Measurements from ENCODE around the gene AVPR2. TPM values are rescaled to one million over a fixed set of nuclear protein-coding genes. Genes with fewer than 3 reads are reported as not detected.
A peak's percentile ranks its signal among the peaks of the same experiment; 100 is the strongest.

AVPR2 gene
- total RNA-seq, 2 donors from 2014 or later = not detected

- ATAC-seq (ENCODE audit: insufficient number of reproducible peaks, low FRiP score, low read depth) = peak; percentile 4
Measured at GRCh38 chrX:153927672-153927921, 23.1 kb downstream of the AVPR2 start.

GRCh38 chrX:153927922-153928760 is 23.7 kb downstream of the AVPR2 start:
- Histone ChIP-seq H3K27me3 (replicated peaks; ENCODE audit: insufficient read depth) (no peaks in the 10 kb centered on the region), H3K4me1 (ENCODE audit: control insufficient read depth in 1 of 2, low read depth in 2 of 2) (peaks cover 0 to 10% of the 10 kb centered on the region in 2 donors)
- no peak for TF ChIP-seq CTCF (IDR thresholded peaks at IDR 0.05)

More at GRCh38 chrX:153927672-153927921, 23.1 kb downstream of the AVPR2 start:
- Histone ChIP-seq H3K9me3 (no peaks in the 10 kb centered on the region), H3K27ac (peak overlapping the region; percentile 92 to 96), H3K4me3 (peak overlapping the region; percentile 85), H3K36me3 (peaks cover 6% of the 10 kb centered on the region), H3K4me1 (ENCODE audit: control insufficient read depth in 1 of 2, low read depth in 2 of 2) (peaks cover 0 to 10% of the 10 kb centered on the region in 2 donors), H3K27me3 (replicated peaks; ENCODE audit: insufficient read depth) (no peaks in the 10 kb centered on the region)
- no peak for DNase-seq (ENCODE audit: low spot score)
- no peak for TF ChIP-seq CTCF (IDR thresholded peaks at IDR 0.05)

GRCh38 chrX:153928846-153929245 is 24.4 kb downstream of the AVPR2 start:
- Histone ChIP-seq H3K36me3 (peaks cover 6% of the 10 kb centered on the region), H3K27ac (no peak overlapping the region), H3K9me3 (no peaks in the 10 kb centered on the region), H3K4me3 (peak overlapping the region; percentile 42), H3K27me3 (replicated peaks; ENCODE audit: insufficient read depth) (no peaks in the 10 kb centered on the region), H3K4me1 (ENCODE audit: control insufficient read depth in 1 of 2, low read depth in 2 of 2) (peaks cover 0 to 15% of the 10 kb centered on the region in 2 donors)
- TF ChIP-seq CTCF (IDR thresholded peaks at IDR 0.05) = no peak
- ATAC-seq (ENCODE audit: insufficient number of reproducible peaks, low FRiP score, low read depth) = no peak
- no peak for DNase-seq (ENCODE audit: low spot score)

More at GRCh38 chrX:153927922-153928760, 23.7 kb downstream of the AVPR2 start:
- H3K27ac ChIP-seq = peak overlapping the region; percentile 92 to 96
- DNase-seq (ENCODE audit: low spot score) (peak; percentile 76), ATAC-seq (ENCODE audit: insufficient number of reproducible peaks, low FRiP score, low read depth) (peak; percentile 78)
- no peaks in the 10 kb centered on the region for H3K9me3 ChIP-seq
- H3K36me3 ChIP-seq = peaks cover 6% of the 10 kb centered on the region
- peak overlapping the region; percentile 85 for H3K4me3 ChIP-seq

- Histone ChIP-seq H3K27me3 (replicated peaks; ENCODE audit: insufficient read depth) (no peaks in the 10 kb centered on the region), H3K9me3 (no peaks in the 10 kb centered on the region), H3K27ac (no peak overlapping the region), H3K36me3 (peaks cover 6% of the 10 kb centered on the region), H3K4me1 (ENCODE audit: control insufficient read depth in 1 of 2, low read depth in 2 of 2) (peaks cover 3 to 19% of the 10 kb centered on the region in 2 donors), H3K4me3 (no peak overlapping the region)
- DNase-seq (ENCODE audit: low spot score) (no peak), ATAC-seq (ENCODE audit: insufficient number of reproducible peaks, low FRiP score, low read depth) (no peak)
- no peak for TF ChIP-seq CTCF (IDR thresholded peaks at IDR 0.05)
Measured at GRCh38 chrX:153929576-153929975, 25.1 kb downstream of the AVPR2 start.

GRCh38 chrX:153930011-153930910 is 25.8 kb downstream of the AVPR2 start:
- Histone ChIP-seq H3K9me3 (no peaks in the 10 kb centered on the region), H3K4me3 (no peak overlapping the region), H3K27me3 (replicated peaks; ENCODE audit: insufficient read depth) (no peaks in the 10 kb centered on the region), H3K4me1 (ENCODE audit: control insufficient read depth in 1 of 2, low read depth in 2 of 2) (peaks cover 3 to 19% of the 10 kb centered on the region in 2 donors), H3K27ac (no peak overlapping the region), H3K36me3 (peaks cover 6% of the 10 kb centered on the region)
- DNase-seq (ENCODE audit: low spot score) (no peak), ATAC-seq (ENCODE audit: insufficient number of reproducible peaks, low FRiP score, low read depth) (no peak)
- no peak for TF ChIP-seq CTCF (IDR thresholded peaks at IDR 0.05)

All from thoracic aorta (tissue), 2 donors.